HepG2 (cell line): ENCODE results near the gene E2F8.

Source experiments
- ATF2 ChIP-seq: sonication (generic); formaldehyde crosslinking; IDR thresholded peaks from 2 replicates; pipeline ENCODE4 v1.4.0; 2020; ENCODE audit warnings: missing genetic modification reagents
- CTCF ChIP-seq: sonication (generic); formaldehyde crosslinking; IDR thresholded peaks from 2 replicates; pipeline ENCODE4 v1.5.0; 2020; ENCODE audit warnings: mild to moderate bottlenecking, missing genetic modification reagents, moderate library complexity
- EP300 ChIP-seq, 3 experiments: sonication (generic) in 1 of 3; formaldehyde crosslinking in 1 of 3; IDR thresholded peaks; 2 replicates each; pipeline versions ENCODE4 v1.5.1 to v1.6.1; 2011 to 2020; ENCODE audit warnings: low read depth in 2 of 3, low read length in 2 of 3, borderline replicate concordance in 1 of 3, improper control_type of control experiment in 1 of 3, mild to moderate bottlenecking in 1 of 3, missing genetic modification reagents in 1 of 3, moderate library complexity in 1 of 3
- HNRNPK ChIP-seq: fragments of 200-400 bp; formaldehyde crosslinking; IDR thresholded peaks from 2 replicates; pipeline ENCODE4 v1.6.1; 2018; ENCODE audit warnings: low read length, low read depth, moderate library complexity, mild to moderate bottlenecking; ENCODE audit not compliant: poor library complexity, severe bottlenecking
- MAZ ChIP-seq, 2 experiments: sonication (generic) in 1 of 2; formaldehyde crosslinking in 1 of 2; IDR thresholded peaks; 2 replicates each; pipeline versions ENCODE4 v1.5.0 to v1.6.1; 2012 to 2020; ENCODE audit warnings: low read depth in 2 of 2, mild to moderate bottlenecking in 2 of 2, borderline replicate concordance in 1 of 2, improper control_type of control experiment in 1 of 2, low read length in 1 of 2, missing genetic modification reagents in 1 of 2, moderate library complexity in 1 of 2
- MXI1 ChIP-seq: IDR thresholded peaks from 3 replicates; pipeline ENCODE4 v1.6.1; 2012; ENCODE audit warnings: low read depth, low read length, inconsistent platforms, borderline replicate concordance
- POLR2A ChIP-seq, 2 experiments: IDR thresholded peaks; 2 replicates each; pipeline ENCODE4 v1.6.1; 2011; ENCODE audit warnings: low read depth in 2 of 2, low read length in 2 of 2, mild to moderate bottlenecking in 1 of 2, moderate library complexity in 1 of 2; ENCODE audit not compliant: insufficient read depth in 1 of 2
- RFX5 ChIP-seq: IDR thresholded peaks from 2 replicates; pipeline ENCODE4 v1.6.1; 2011; ENCODE audit warnings: low read depth, low read length, improper control_type of control experiment
- SIN3A ChIP-seq: IDR thresholded peaks from 2 replicates; pipeline ENCODE4 v1.6.1; 2011; ENCODE audit warnings: low read depth, mild to moderate bottlenecking, control low read depth, low read length, borderline replicate concordance
- TBP ChIP-seq: sonication (generic); formaldehyde crosslinking; IDR thresholded peaks from 2 replicates; pipeline ENCODE4 v1.5.0; 2020; ENCODE audit warnings: missing genetic modification reagents
- ZNF512 ChIP-seq: sonication (generic); formaldehyde crosslinking; IDR thresholded peaks from 2 replicates; pipeline ENCODE4 v1.4.0; 2020; ENCODE audit warnings: mild to moderate bottlenecking, missing genetic modification reagents
- TF ChIP-seq, protein P1 (sequence below): sonication (generic); formaldehyde crosslinking; IDR thresholded peaks from 2 replicates; pipeline ENCODE4 v1.8.0; 2022; ENCODE audit warnings: missing genetic modification reagents, mild to moderate bottlenecking, moderate library complexity, borderline replicate concordance

- TF ChIP-seq, protein P1, sequence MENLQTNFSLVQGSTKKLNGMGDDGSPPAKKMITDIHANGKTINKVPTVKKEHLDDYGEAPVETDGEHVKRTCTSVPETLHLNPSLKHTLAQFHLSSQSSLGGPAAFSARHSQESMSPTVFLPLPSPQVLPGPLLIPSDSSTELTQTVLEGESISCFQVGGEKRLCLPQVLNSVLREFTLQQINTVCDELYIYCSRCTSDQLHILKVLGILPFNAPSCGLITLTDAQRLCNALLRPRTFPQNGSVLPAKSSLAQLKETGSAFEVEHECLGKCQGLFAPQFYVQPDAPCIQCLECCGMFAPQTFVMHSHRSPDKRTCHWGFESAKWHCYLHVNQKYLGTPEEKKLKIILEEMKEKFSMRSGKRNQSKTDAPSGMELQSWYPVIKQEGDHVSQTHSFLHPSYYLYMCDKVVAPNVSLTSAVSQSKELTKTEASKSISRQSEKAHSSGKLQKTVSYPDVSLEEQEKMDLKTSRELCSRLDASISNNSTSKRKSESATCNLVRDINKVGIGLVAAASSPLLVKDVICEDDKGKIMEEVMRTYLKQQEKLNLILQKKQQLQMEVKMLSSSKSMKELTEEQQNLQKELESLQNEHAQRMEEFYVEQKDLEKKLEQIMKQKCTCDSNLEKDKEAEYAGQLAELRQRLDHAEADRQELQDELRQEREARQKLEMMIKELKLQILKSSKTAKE (CRISPR knock-in tag): no peak
- TF ChIP-seq TBP: no peak
- no peak for TF ChIP-seq ZNF512 (CRISPR knock-in tag)
- TF ChIP-seq POLR2A (IDR thresholded peaks at IDR 0.05; ENCODE audit: insufficient read depth in 1 of 2, low read depth in 2 of 2, low read length in 2 of 2): no peak
- no peak for TF ChIP-seq CTCF (CRISPR knock-in tag)
- no peak for TF ChIP-seq EP300 (IDR thresholded peaks at IDR 0.05; ENCODE audit: low read depth in 2 of 2, low read length in 2 of 2)
- no peak for TF ChIP-seq EP300 (CRISPR knock-in tag; IDR thresholded peaks at IDR 0.05; ENCODE audit: borderline replicate concordance)
- TF ChIP-seq HNRNPK: no peak
- TF ChIP-seq RFX5: no peak
- no peak for TF ChIP-seq MXI1
- TF ChIP-seq MAZ (IDR thresholded peaks at IDR 0.05; ENCODE audit: borderline replicate concordance, low read depth, low read length): no peak
- TF ChIP-seq MAZ (CRISPR knock-in tag; IDR thresholded peaks at IDR 0.05; ENCODE audit: low read depth): no peak
- no peak for TF ChIP-seq ATF2 (CRISPR knock-in tag)
- TF ChIP-seq SIN3A: no peak
These were observed 4.6 kb upstream of the E2F8 start for GRCh38 chr11:19245351-19245750.
